T-helper 22 cell (primary cell): ENCODE results near the gene ODC1.
"Not testable (repeated sequence)": the region's sequence is repeated elsewhere in the genome, so short reads cannot be mapped to it uniquely, and the experiment has no call there.

Experiments
- DNase-seq: peaks from one replicate; pipeline ENCODE4 v3.0.0-alpha.2; 2020; ENCODE audit warnings: low read depth

Gene ODC1

DNA sequence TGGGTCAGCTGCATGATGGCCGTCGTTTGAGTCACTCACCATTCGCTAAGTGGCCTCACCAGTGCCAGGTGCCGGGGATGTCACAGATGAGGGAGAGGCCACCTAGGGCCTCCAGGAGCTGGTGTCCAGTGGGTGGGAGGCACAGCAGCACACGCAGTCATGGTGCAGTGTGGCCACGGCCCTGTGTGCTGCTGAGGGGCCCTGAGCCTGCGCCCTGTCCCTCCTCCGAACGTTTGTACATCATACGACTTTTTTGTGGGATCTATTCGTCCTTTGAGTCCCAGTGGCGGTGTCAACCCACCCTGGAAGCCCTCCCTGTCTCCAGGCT, 30.1 kb upstream of the ODC1 start:
- no peak for DNase-seq

DNA sequence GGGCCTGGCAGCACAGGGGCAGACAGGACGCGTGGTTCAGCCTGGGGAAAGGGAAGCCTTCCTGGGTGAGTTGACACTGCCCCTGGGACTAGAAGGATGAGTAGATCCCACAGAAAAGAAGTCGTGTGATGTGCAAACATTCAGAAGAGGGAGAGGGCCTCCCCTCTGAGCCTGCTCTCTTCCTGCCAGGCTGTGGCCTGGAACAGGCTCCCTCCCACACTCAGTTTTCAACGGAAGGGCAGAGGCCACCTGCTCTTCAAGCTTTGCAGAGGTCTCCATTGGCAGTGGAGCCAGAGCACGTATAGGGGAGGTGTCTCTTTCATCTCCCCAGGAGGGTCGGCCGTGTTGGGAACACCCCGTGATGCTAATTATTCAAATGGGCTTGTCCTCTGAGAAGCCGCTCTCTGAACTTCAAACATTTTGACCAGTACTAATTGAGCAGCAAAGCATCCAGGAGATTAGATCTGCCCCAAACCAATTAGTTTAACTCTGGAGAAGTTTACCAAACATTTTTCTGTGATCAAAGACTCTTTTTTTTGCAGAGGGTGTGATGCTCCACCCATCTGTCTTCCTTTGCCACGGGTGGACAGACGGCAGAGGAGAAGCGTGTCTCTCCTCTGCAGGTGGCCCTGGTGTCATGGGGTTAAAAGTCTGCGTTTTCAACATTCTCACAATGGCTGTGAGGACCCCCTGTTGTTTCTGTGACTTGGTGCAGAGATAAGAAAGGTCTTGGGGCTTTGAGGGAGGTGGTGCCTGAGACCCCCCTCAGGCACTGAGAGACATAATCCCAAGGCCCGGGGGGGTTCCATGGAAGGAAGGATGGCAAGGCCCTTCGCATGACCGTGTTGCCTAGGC, 29.5 kb upstream of the ODC1 start:
- no peak for DNase-seq

DNA sequence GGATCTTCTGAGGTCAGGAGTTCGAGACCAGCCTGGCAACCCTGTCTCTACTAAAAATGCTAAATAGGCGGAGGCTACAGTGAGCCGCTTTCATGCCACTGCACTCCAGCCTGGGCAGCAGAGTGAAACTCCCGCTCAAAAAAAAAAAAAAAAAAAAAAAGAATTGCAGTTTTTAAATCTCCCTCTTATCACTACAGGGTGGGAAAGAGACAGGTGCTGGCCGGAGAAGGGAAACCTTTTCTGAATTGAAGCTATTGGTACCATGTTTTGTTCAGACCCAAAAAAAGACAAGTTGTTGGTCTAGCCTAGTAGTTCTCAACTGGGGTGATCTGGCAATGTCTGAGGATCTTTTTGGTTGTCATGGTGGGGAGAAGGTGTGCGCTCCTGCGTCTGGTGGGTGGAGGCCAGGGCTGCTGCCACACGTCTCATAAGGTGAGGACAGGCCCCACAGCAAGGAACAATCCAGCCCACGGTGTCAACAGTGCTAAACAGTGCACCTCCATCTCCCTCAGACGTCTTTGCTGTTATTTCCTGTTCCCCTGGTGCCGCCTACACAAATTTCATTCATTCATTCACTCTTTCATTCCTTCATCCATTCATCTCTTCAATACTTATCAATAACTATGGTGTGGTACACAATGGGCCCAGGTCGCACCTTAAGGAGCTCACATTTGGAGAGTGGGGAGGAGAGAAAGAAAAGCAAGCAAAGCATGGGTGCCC, 28.8 kb upstream of the ODC1 start:
- no peak for DNase-seq

DNA sequence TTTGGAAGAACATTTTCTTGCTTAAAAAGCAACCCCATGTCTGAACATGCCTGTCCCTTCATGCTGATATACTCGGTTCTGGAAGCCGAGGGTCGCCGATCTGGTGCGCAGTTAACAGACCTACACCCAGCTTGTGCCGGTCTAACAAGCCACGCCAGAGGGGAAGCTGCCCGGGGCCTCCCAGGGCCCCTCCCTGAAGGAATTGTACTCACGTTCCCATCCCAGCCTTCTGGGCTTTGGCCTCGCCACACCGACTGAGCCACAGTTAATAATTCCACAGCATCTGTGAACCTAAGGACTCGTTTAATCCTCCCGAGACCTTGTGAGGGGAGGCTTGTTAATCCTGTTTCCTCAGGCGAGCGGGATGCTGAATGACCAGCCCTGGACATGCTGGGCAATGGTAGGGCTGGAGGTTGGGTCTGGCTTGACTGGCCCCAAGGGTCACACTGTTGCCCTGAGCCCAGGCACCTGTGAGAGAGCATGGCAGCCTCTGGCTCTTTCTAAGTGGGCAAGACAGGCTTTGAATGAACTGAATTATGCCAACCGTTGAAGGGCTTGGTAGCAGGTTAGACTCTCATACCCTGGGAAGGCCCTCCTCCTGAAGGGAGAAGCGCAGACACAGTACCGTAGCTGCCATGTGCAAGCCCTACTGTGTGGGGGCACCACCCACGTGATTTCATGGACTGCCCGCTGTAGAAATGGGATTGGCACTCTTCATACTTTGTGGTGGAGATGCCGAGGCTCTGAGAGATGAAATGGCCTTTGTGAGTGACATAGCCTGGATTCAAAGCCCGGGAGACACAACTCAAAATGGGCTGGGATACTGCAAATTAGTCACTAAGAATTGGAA, 27.9 kb upstream of the ODC1 start:
- DNase-seq = no peak

DNA sequence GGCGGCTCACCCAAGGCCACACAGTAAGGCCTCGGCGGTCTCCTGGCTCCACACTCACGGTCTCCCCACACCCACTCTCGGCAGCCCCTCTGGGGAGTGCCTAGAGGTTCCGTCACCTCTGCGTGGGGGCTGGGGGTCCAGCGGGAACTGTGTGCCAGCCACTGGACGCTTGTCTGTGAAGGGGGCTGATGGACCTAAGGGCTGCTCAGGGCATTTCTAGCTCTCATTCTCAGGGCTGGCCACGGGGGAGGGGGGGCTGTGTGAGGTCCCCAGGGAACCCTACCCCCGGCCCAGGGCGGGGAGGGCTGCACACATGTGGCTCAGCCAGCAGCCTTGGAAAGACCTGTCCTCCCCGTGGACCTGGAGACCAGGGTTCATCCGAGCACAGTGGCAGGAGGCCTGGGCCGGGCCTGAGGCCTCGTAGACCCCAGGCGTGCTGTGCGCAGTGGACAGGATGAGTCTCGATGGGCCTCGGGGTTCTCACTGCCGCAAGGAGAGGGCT, 27.1 kb upstream of the ODC1 start:
- no peak for DNase-seq

DNA sequence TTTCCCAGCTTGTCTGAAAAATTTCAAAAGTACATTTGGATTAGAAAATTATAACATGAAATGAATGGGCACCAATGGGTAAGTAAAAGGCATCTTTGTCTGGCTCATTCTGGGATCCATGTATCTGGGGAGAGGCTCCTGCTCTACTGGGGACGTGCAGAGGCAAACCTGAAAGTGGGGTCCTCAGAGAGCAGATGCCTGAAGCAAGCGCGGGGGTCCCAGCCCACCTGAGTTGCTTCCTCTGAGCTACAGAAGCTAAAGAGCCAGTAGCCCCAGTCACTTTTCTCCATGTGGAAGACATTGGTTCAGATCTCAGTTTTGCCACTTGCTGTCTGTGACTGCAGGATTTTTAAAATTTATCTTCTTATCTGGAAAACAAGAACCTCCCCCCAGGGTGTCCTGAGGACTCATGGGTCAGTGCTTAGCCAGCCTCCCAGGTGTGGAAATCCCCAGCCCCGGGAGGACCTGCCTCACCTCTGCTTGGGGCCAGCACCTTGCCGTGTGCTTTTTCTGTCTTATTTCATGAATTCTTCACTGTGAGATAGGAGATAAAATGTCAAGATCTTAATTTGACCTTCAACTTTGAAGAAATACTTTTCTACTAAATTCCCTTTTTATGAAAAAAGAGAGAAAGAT, 25.1 kb upstream of the ODC1 start:
- DNase-seq = no peak

DNA sequence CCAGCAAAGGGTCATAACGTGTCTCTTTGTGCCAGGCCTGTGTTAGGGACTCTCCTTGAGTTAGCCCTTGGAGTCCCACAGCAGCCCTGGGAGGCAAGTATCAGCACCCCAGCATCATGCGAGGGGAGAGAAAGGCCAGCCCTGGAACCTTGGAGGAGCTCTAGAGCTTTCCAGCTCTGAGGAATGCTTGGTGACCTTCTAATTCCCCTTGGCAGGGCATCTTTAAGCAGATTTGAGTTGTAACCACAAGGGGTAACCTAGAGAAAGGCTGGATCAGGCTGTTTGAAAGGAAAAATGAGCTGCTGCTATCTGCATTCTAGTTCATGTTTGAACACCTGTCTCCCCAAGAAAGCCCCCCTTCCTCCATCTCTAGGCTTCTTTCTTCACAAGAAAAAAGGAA, 23.8 kb upstream of the ODC1 start:
- DNase-seq = no peak

DNA sequence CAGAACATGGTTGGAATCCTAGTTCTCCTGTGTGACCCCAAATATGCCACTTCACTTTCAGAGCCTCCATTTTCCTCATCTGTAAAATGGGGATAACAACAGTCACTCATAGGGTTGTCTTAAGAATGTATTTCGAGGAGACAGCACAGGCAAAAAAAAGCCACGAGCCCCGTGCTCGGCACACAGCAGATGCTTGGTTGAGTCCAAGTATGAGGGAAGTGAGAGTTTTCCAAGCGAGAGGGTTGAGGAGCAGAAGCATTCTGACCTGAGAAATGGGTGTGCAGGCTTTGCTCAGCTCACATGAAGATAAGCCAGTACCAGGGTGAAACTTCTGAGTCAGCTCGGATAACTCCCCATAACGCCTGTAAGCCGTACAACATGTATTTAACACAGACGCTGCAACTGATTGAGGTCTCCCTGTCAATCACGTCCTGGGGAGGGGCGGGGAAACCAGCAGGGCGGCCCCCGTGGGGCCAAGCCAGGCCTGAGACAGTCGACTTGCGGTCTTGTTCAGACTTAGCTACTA, 23.0 kb upstream of the ODC1 start:
- no peak for DNase-seq

DNA sequence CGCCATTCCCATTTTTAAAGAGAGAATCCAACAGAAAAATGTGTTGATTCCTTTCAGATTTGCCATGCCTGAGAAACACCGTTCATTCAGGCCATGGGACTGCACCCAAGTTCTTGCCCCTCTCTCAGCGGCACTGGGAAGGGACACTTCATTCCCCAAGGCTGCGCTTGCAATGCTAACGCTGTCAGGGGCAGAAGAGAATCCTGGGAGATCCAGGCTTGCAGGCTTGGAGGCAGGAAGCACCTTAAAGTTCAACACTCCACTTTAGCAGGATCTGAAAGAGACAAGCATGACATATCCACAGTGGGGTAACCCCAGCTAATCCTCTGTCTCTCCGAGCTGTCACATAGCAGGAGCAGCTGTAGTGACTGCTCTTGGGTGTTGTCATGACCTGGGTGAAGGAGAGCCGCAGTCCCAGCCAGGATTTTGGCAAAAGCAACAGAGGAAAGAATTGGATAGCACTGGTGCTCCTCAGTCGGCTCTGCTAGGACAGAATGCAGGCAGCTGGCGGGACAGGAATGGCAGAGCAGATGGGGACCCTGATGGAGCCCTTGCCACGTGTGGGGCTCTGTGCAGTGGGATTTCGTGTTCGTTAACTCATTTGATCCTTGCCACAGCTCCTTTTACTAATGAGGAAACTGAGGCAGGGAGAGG, 22.0 kb upstream of the ODC1 start:
- no peak for DNase-seq

DNA sequence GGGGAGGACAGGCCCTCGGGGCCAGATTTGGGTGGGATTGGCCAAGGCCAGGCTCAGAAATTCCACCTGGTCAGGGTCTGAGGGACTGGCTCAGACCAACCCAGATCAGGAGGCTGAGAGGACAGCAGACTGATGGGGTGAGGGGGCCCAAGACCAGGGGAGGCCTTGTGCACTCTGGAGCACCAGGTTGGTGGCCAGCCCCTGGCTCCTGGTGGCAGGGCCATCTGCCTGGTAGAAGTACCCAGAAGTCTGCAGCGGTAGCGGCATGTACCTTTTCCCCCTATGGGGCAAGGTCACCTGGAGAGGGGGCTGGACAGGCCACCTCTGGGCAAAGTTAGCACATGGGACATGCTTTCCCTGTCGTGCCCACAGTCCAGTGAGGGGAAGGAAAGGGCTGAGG, 21.2 kb upstream of the ODC1 start:
- no peak for DNase-seq

DNA sequence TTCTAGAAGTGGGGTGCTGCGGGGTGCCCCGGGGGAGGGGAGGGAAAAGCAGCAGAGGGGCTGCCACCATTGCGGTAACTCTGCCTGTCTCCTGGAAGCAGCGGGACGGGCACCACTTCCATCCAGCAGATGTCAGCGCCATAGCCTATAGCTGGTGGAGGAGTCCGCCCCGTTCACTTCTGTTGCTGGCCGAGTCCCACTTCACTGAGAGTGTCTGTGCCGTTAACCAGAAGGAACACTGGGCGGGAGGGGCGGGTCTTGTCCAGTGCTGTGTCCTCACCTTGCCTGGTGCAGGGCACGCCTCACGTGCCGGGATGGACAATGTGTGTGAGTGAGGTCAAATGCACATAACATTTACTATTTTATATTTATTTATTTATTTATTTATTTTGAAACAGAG, 19.3 kb upstream of the ODC1 start:
- DNase-seq = no peak

DNA sequence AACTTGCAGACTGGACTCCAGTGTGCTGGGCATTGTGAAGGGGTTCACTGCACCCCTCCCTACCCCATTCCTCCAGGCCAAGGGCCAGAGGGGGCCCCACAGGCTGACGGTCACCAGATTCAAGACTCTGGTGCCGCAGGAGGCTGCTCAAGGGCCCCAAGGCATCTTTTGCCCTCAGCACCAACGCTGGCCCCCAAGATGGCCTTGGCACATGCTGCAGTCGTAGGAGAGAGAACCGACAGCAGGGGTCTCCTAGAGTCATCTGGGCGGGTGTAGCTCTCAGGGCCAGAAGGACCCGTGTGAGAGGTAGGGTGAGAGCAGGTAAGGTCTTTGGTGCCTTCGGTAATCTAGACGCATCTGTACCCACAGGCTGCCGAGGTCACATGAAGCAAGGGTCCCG, 18.7 kb upstream of the ODC1 start:
- no peak for DNase-seq

DNA sequence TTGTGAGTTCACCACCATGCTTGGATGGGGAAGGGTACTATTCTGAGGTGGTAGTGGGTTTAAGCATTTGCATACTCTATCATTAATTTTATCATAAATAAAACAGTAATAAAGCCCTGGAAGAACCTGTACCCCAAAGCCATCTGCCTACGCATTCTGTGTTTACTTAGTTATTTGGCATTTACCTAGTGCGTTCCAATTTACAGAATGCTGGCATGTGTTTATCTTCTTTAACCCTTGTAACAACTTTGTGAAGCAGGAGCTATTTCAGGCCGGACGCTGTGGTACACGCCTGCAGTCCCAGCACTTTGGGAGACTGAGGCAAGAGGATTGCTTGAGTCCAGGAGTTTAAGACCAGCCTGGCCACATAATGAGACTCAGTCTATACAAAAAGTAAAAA, 17.8 kb upstream of the ODC1 start:
- DNase-seq = no peak

DNA sequence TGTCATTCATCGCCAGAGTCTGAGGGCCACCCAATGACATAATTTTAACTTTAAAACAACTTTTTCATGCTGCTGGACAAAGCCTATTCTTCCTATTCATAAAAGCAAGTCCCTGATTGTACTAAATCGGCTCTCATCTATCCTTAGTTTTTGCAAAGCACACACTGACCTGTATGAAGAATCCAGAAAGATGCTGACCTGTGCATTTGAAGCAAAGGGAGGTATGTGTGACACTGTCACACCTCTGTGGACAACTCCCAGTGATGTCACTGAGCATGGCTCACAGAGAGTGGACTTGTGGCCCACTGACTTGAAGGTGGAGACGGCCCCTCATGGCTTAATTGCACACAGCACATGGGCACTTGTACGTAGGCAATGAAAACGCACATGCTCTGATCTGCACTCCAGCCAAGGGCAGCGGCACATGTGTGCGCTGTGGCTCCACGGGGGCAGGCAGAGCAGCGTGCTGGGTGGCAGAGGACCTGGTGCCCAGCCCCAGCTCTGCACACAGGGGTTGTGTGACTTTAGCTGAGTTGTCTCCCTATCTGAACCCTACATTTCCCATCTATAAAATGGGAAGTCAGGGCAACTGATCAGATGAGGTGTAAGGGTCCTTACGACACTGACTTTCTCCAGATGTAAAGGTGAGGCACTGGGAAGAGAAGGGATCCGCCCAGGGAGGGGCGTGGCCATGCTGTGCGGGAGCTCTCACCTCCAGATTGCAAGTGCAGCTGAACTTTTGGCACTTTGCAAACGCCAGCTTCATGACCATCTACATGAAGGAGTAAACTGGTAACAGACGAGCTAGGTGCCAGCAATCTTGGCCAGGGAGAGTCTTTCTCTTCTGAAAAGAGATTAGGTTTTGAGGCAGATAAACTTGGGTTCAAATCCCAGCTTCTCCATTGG, 14.3 kb upstream of the ODC1 start:
- no peak for DNase-seq

DNA sequence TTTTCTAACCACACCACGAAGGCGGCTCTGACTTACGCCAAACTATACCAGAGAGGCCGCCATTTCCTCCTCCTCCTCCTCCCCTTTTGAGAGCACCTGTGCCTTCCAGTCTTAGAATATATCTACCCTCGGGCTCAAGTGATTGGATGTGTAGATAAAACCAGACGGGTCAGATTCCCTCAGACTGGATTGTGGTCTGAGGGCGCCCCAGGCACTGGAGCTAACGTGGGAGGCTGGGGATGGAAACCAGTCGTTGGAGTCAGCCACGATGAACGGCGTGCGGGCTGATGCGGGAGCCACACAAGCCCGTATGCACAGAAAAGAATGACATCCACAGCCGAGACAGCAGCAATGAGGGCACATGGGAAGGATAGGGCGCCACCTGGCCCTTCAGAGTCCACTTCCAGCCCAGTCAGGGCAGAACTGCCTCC, 12.3 kb upstream of the ODC1 start:
- no peak for DNase-seq

DNA sequence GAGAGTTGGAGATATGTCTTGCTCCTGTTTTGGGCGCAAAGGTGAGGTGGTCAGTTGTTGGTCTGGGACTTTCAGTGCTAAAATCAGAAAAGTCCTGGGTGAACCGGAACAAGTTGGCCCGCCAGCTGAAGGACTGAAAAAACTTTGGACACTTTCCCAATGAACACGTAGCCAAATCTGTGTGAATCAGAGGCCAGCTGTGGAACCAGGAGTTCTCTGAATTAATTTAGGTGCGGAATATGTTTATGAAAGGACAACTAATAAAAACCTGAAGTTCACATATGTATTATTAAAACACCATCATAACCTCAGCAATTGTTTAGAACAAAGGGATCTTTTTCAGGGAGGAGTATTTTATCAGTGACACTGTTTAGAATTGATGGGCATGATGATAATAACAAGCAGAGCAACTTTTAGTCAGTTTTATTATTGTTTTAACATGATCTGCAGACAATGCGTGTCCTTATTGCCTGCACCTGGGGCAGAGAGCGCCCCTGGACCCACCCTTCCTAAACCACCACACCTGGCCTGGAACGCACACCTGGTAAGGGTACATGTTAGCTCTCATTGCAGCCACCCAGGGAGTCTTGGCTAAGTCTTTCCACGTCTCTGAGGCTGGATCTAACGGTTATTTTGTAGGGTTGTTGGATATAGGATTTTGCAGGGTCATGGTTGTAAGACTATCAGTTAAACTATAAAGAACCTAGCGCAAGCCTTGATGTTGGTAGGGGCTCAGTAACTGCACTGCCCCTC, 9.9 kb upstream of the ODC1 start:
- no peak for DNase-seq

DNA sequence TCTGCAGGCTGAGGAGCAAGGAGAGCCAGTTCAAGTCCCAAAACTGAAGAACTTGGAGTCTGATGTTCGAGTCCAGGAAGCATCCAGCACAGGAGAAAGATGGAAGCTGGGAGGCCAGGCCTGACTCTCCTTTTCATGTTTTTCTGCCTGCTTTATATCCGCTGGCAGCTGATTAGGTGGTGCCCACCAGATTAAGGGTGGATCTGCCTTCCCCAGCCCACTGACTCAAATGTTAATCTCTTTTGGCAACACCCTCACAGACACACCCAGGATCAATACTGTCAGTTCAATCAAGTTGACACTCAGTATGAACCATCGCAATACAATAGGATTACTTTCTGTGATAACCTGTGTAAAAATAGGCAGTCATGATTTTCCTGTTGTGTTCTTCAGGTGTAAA, 9.1 kb upstream of the ODC1 start:
- DNase-seq = not testable (repeated sequence)

DNA sequence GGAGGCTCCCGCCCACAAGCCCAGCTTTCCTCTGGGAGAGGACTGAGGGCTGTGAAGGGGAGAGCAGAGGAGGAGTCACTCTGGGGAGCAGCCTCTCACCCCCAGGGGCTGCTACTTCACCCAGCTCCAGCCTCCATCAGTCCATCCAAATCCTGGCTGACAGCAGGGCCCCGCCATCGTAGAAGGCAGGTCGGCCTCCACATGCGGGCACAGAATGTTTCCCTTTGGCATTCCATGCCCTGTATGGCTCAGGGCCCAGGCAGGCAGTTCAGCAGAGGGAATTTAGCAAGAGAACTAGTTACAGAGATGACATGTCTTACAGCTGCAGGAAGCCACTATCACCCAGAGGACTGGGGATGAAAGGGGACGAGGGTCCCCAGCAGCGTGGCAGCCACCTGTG, 6.4 kb upstream of the ODC1 start:
- no peak for DNase-seq

DNA sequence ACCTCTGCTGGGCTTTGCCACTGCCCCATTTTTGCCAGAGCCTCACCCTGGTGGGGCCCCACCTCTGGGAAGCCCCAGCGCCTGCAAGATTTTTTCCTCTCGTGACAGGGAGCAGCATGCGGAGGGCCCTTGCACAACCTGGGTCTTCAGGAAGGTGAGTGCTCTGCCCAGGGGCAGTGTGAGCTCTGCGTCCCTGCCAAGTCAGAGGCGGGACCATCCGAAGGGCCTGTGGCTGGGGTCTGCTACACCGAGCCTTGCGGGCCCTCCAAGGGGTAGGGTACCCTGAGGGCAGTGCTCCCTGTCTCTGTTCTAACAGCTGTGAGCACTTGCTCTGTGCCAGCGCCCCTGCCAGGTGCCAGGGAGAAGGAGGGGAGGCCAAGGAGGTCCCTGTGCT, 5.8 kb upstream of the ODC1 start:
- DNase-seq = no peak
